Panc1 (cell line): ENCODE data around the gene TIMM44. TPM values are rescaled to one million over a fixed set of nuclear protein-coding genes. Genes with fewer than 3 reads are reported as not detected.
A peak's percentile ranks its signal among the peaks of the same experiment; 100 is the strongest.

Experiments used
- ATAC-seq: fragments of 200-7000 bp; cut with Tn5 transposase; 2 replicates; pipeline ENCODE4 v1.9.1; 2020; ENCODE audit warnings: mild to moderate bottlenecking, moderate library complexity
- BruUV-seq: library from RNA; stranded (reverse); fragments of 400-500 nt; replicated peaks from 2 replicates; lab custom pipeline; 2021; lab: Mats Ljungman, UMichigan
- CTCF ChIA-PET: fragments of 300-600 bp; sonication (Branson Sonifier 250); formaldehyde crosslinking; loops from one replicate; lab custom pipeline; 2022; ENCODE audit warnings: antibody characterized with exemption; lab: Charles Lee
- POLR2A ChIA-PET: fragments of 300-600 bp; sonication (Branson Sonifier 250); formaldehyde crosslinking; loops from one replicate; lab custom pipeline; 2022; ENCODE audit warnings: antibody characterized with exemption; lab: Charles Lee
- DNase-seq: peaks from one replicate; pipeline ENCODE4 v3.0.0-alpha.2; 2010; ENCODE audit warnings: low read depth, low spot score
- H3K27ac ChIP-seq: 2 replicates; pipeline ENCODE4 v1.5.1; 2011; ENCODE audit warnings: mild to moderate bottlenecking, low read length, inconsistent platforms
- H3K27me3 ChIP-seq: fragments of 200-500 bp; sonication (Bioruptor generic); 2 replicates; pipeline ENCODE4 v1.6.0; 2014; ENCODE audit warnings: low read length, inconsistent platforms; ENCODE audit not compliant: control insufficient read depth, insufficient read depth
- H3K36me3 ChIP-seq: fragments of 200-500 bp; sonication (Bioruptor generic); 2 replicates; pipeline ENCODE4 v1.5.1; 2014; ENCODE audit warnings: inconsistent platforms, mild to moderate bottlenecking, low read length, moderate library complexity; ENCODE audit not compliant: control insufficient read depth, insufficient read depth
- H3K4me1 ChIP-seq: 2 replicates; pipeline ENCODE4 v1.5.1; 2011; ENCODE audit warnings: inconsistent platforms, mild to moderate bottlenecking, low read length, moderate library complexity; ENCODE audit not compliant: control insufficient read depth, insufficient read depth
- H3K4me3 ChIP-seq, 2 experiments: 2 replicates each; pipeline ENCODE4 v1.5.1; 2011 to 2012; ENCODE audit warnings: low read depth in 2 of 2, low read length in 2 of 2, mild to moderate bottlenecking in 2 of 2, inconsistent platforms in 1 of 2, moderate library complexity in 1 of 2
- H3K9me3 ChIP-seq: fragments of 200-500 bp; sonication (Bioruptor generic); 2 replicates; pipeline ENCODE4 v1.5.1; 2014; ENCODE audit warnings: low read depth, mild to moderate bottlenecking, inconsistent platforms, low read length, moderate library complexity; ENCODE audit not compliant: control insufficient read depth, insufficient read depth
- CTCF ChIP-seq: fragments of 450-650 bp; IDR thresholded peaks from 2 replicates; pipeline ENCODE4 v1.5.1; 2017; ENCODE audit warnings: mild to moderate bottlenecking
- POLR2AphosphoS5 ChIP-seq: IDR thresholded peaks from 2 replicates; pipeline ENCODE4 v1.6.1; 2012; ENCODE audit warnings: mild to moderate bottlenecking, low read depth, low read length, moderate library complexity
- REST ChIP-seq, 2 experiments: IDR thresholded peaks; 2 replicates each; pipeline ENCODE4 v1.6.1; 2011 to 2012; ENCODE audit warnings: low read depth in 2 of 2, control low read depth in 1 of 2, low read length in 1 of 2, mild to moderate bottlenecking in 1 of 2, moderate library complexity in 1 of 2; ENCODE audit not compliant: insufficient read depth in 1 of 2
- SIN3A ChIP-seq: IDR thresholded peaks from 2 replicates; pipeline ENCODE4 v1.6.1; 2012; ENCODE audit warnings: low read depth, mild to moderate bottlenecking, low read length, moderate library complexity, borderline replicate concordance; ENCODE audit not compliant: insufficient read depth
- TCF7L2 ChIP-seq: IDR thresholded peaks from 2 replicates; pipeline ENCODE4 v1.6.1; 2011; ENCODE audit warnings: mild to moderate bottlenecking, low read depth, low read length, inconsistent platforms
- in situ Hi-C: cut with HindIII; loops from 2 replicates; pipeline ENCODE4 v1.10.0; 2016; ENCODE audit warnings: low sequenced_read_pairs, low pct_unique_long_range_greater_than_20kb
- intact Hi-C: fragments of 100-400 bp; cut with micrococcal nuclease; formaldehyde crosslinking; loops from one replicate; pipeline ENCODE4 v1.10.0; 2022; ENCODE audit not compliant: unreplicated experiment
- total RNA-seq: library from RNA; stranded (reverse); gene quantifications from one replicate; pipeline ENCODE4 v1.2.1, GENCODE V29; 2021; ENCODE audit not compliant: unreplicated experiment

Gene TIMM44
- total RNA-seq, 1 experiment from 2014 or later = 105 TPM

GRCh38 chr19:7921302-7921966 lies 22.0 kb downstream of the TIMM44 start:
- intact Hi-C loops = no loop called here
- POLR2A ChIA-PET = no interaction called here
- H3K4me3 ChIP-seq = peak overlapping the region; percentile 54 to 65
- DNase-seq = no peak
- CTCF ChIA-PET = interaction anchor here (0.7 to 2.0 kb wide), 2 partner anchors 52 to 135 kb away, joined by 3 to 6 read pairs; no protein-coding TSS in a partner anchor
- TF ChIP-seq REST (IDR thresholded peaks at IDR 0.05; ENCODE audit: insufficient read depth in 1 of 2, low read depth in 2 of 2, low read length in 1 of 2) (no peak), TCF7L2 (no peak), SIN3A (no peak), POLR2AphosphoS5 (no peak; the same call in 1 of the 2 replicates), CTCF (no peak)
- peak overlapping the region; percentile 79 for H3K27ac ChIP-seq
- H3K36me3 ChIP-seq = no peaks in the 10 kb centered on the region; the same call in 1 of the 2 replicates
- H3K27me3 ChIP-seq = no peaks in the 10 kb centered on the region
- H3K9me3 ChIP-seq = no peaks in the 10 kb centered on the region
- ATAC-seq = no peak
- in situ Hi-C loops = no loop called here
- BruUV-seq = no TSS peak
- peaks cover 19% of the 10 kb centered on the region for H3K4me1 ChIP-seq

GRCh38 chr19:7920519-7921301 lies 22.8 kb downstream of the TIMM44 start:
- CTCF ChIA-PET = interaction anchor here (0.6 to 2.0 kb wide), 6 partner anchors 9 to 203 kb away, joined by 3 to 7 read pairs (median 5); no protein-coding TSS in a partner anchor
- DNase-seq = no peak
- intact Hi-C loops = no loop called here

More at GRCh38 chr19:7920519-7921301, 22.8 kb downstream of the TIMM44 start:
- Histone ChIP-seq H3K4me3 (peak overlapping the region; percentile 61 to 65), H3K27me3 (no peaks in the 10 kb centered on the region), H3K36me3 (no peaks in the 10 kb centered on the region; the same call in 1 of the 2 replicates), H3K4me1 (peaks cover 19% of the 10 kb centered on the region), H3K9me3 (no peaks in the 10 kb centered on the region), H3K27ac (peak overlapping the region; percentile 94)
- in situ Hi-C loops = no loop called here
- ATAC-seq = peak; percentile 17
- no peak for TF ChIP-seq TCF7L2
- TF ChIP-seq SIN3A = no peak
- TF ChIP-seq POLR2AphosphoS5 = peak; percentile 51
- TF ChIP-seq CTCF = no peak
- no peak for TF ChIP-seq REST (IDR thresholded peaks at IDR 0.05; ENCODE audit: insufficient read depth in 1 of 2, low read depth in 2 of 2, low read length in 1 of 2)
- POLR2A ChIA-PET = interaction anchor here (0.5 to 1.1 kb wide), 5 partner anchors 17 to 730 kb away, joined by 4 to 19 read pairs (median 6); no protein-coding TSS in a partner anchor
- BruUV-seq = TSS peak; percentile 97
